HL-60 (cell line): Measurements from ENCODE around the gene SCAMP2.
A peak's percentile ranks its signal among the peaks of the same experiment; 100 is the strongest.

Experiments used
- DNase-seq, 2 experiments: peaks; one replicate each; pipeline ENCODE4 v3.0.0-alpha.2; 2010 to 2020; ENCODE audit warnings: low read depth in 1 of 2, low spot score in 1 of 2
- H3K27ac ChIP-seq: fragments of 250-450 bp; sonication (Bioruptor Pico); replicated peaks from 2 replicates; pipeline ENCODE4 v1.5.1; 2020; ENCODE audit warnings: mild to moderate bottlenecking, moderate library complexity
- H3K27me3 ChIP-seq: fragments of 250-450 bp; sonication (Bioruptor Pico); 2 replicates; pipeline ENCODE4 v1.5.1; 2021; ENCODE audit warnings: mild to moderate bottlenecking, moderate library complexity; ENCODE audit not compliant: insufficient read depth, poor library complexity, severe bottlenecking
- H3K4me3 ChIP-seq: replicated peaks from 2 replicates; pipeline ENCODE4 v1.5.1; 2011; ENCODE audit warnings: mild to moderate bottlenecking, control low read depth, low read length; ENCODE audit not compliant: insufficient read depth
- GABPA ChIP-seq: IDR thresholded peaks from 2 replicates; pipeline ENCODE4 v1.6.1; 2012; ENCODE audit warnings: low read depth
- POLR2AphosphoS5 ChIP-seq: IDR thresholded peaks from 2 replicates; pipeline ENCODE4 v1.6.1; 2012; ENCODE audit warnings: low read depth
- REST ChIP-seq: IDR thresholded peaks from 2 replicates; pipeline ENCODE4 v1.6.1; 2012; ENCODE audit warnings: low read depth; ENCODE audit not compliant: insufficient replicate concordance
- SPI1 ChIP-seq: IDR thresholded peaks from 2 replicates; pipeline ENCODE4 v1.6.1; 2012; ENCODE audit warnings: low read depth, mild to moderate bottlenecking, borderline replicate concordance
- TF ChIP-seq, protein P1 (sequence below): IDR thresholded peaks from one replicate; pipeline ENCODE4 v1.5.1; 2011; ENCODE audit warnings: low read length, control low read depth, inconsistent platforms; ENCODE audit not compliant: insufficient read depth

The SCAMP2 gene

DNA sequence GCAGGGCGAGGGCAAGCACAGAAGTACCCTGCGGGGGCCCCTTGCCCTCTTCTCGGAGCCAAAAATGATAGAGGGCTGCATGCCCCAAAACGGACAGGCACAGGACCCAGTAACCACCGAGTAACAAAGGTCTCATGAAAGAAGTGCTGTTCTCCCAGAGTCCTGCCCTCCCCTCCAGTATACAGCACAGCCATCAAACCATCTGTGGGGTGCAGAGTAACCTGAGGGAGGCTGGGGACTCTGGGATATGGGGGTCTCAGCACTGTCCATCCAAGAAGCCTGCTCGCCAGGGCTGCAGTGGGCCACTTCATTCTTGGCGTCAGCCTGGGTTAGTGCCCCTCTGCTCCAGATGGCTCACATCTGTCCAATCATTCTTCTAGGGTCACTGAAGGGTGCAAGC is 36.3 kb downstream of the SCAMP2 start:
- TF ChIP-seq, protein P1, sequence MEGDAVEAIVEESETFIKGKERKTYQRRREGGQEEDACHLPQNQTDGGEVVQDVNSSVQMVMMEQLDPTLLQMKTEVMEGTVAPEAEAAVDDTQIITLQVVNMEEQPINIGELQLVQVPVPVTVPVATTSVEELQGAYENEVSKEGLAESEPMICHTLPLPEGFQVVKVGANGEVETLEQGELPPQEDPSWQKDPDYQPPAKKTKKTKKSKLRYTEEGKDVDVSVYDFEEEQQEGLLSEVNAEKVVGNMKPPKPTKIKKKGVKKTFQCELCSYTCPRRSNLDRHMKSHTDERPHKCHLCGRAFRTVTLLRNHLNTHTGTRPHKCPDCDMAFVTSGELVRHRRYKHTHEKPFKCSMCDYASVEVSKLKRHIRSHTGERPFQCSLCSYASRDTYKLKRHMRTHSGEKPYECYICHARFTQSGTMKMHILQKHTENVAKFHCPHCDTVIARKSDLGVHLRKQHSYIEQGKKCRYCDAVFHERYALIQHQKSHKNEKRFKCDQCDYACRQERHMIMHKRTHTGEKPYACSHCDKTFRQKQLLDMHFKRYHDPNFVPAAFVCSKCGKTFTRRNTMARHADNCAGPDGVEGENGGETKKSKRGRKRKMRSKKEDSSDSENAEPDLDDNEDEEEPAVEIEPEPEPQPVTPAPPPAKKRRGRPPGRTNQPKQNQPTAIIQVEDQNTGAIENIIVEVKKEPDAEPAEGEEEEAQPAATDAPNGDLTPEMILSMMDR, result no peak
- TF ChIP-seq REST (no peak), GABPA (no peak), SPI1 (no peak), POLR2AphosphoS5 (no peak)
- H3K27ac ChIP-seq, result no peak overlapping the region
- no peak for DNase-seq
- H3K4me3 ChIP-seq, result no peak overlapping the region
- H3K27me3 ChIP-seq, result no peaks in the 10 kb centered on the region

GRCh38 chr15:74835312-74835823 is 37.8 kb downstream of the SCAMP2 start:
- Histone ChIP-seq H3K27me3 (no peaks in the 10 kb centered on the region), H3K4me3 (no peak overlapping the region), H3K27ac (no peak overlapping the region)
- peak; percentile 48 to 61 for DNase-seq
- TF ChIP-seq REST (no peak), SPI1 (peak; percentile 65; the same call in 1 of the 2 replicates), POLR2AphosphoS5 (no peak), GABPA (no peak)
- TF ChIP-seq, protein P1, result peak; percentile 81

GRCh38 chr15:74833376-74834107 is 39.6 kb downstream of the SCAMP2 start:
- H3K4me3 ChIP-seq, result no peak overlapping the region
- TF ChIP-seq GABPA (no peak), POLR2AphosphoS5 (no peak), SPI1 (peak; percentile 25; the same call in 1 of the 2 replicates), REST (no peak)
- TF ChIP-seq, protein P1, result no peak
- no peaks in the 10 kb centered on the region for H3K27me3 ChIP-seq
- peak in 1 of 2 experiments; percentile 62 for DNase-seq
- no peak overlapping the region for H3K27ac ChIP-seq
